ENCODE data around the gene UQCRQ. TPM values are rescaled to one million over a fixed set of nuclear protein-coding genes. Genes with fewer than 3 reads are reported as not detected.

The UQCRQ gene
- total and polyA plus RNA-seq, 2 of the 13 experiments (the other 11 are each of a cell fraction or from before 2014, with no cell fraction given): 257 to 575 TPM

- no peak for TF ChIP-seq ATF6 (CRISPR knock-in tag; conservative IDR thresholded peaks at IDR 0.05)
- TF ChIP-seq YY1 (IDR thresholded peaks at IDR 0.05; ENCODE audit: insufficient read depth, insufficient replicate concordance, low read depth, low read length): peak; percentile 79
- 0 out of 4 replicates have a peak, but pooled peaks of 1 of the 2 experiments have one; percentile 45 for TF ChIP-seq KLF16 (CRISPR knock-in tag; IDR thresholded peaks at IDR 0.05)
- TF ChIP-seq ZNF235 (CRISPR knock-in tag; IDR thresholded peaks at IDR 0.05; ENCODE audit: borderline replicate concordance): peak; percentile 61; the same call in 1 of the 2 replicates
- TF ChIP-seq ZNF547 (CRISPR knock-in tag; IDR thresholded peaks at IDR 0.05): peak; percentile 41; the same call in 1 of the 2 replicates
- TF ChIP-seq HNF1A (IDR thresholded peaks at IDR 0.05; ENCODE audit: low read depth): no peak
- no peak for TF ChIP-seq HNF1A (CRISPR knock-in tag; IDR thresholded peaks at IDR 0.05; ENCODE audit: borderline replicate concordance)
- no peak for TF ChIP-seq LBX2 (CRISPR knock-in tag; IDR thresholded peaks at IDR 0.05; ENCODE audit: borderline replicate concordance)
- TF ChIP-seq ZNF264 (CRISPR knock-in tag; IDR thresholded peaks at IDR 0.05): 0 out of 2 replicates have a peak, but pooled peaks have one; percentile 24
- TF ChIP-seq ZNF180 (CRISPR knock-in tag; IDR thresholded peaks at IDR 0.05; ENCODE audit: borderline replicate concordance, low read depth): 0 out of 2 replicates have a peak, but pooled peaks have one; percentile 22
- TF ChIP-seq JARID2 (CRISPR knock-in tag; IDR thresholded peaks at IDR 0.05; ENCODE audit: insufficient replicate concordance): peak; percentile 27
- 0 out of 2 replicates have a peak, but pooled peaks have one; percentile 7 for TF ChIP-seq ZNF451 (CRISPR knock-in tag; IDR thresholded peaks at IDR 0.05)
- no peak for TF ChIP-seq NONO (IDR thresholded peaks at IDR 0.05)
- TF ChIP-seq NONO (CRISPR knock-in tag; conservative IDR thresholded peaks at IDR 0.05): peak; percentile 71; the same call in 1 of the 2 replicates
- TF ChIP-seq NFRKB (IDR thresholded peaks at IDR 0.05): no peak
- TF ChIP-seq GMEB1 (CRISPR knock-in tag; IDR thresholded peaks at IDR 0.05; ENCODE audit: borderline replicate concordance): no peak; the same call in 1 of the 2 replicates
- no peak for TF ChIP-seq FOSL1 (CRISPR knock-in tag; IDR thresholded peaks at IDR 0.05; ENCODE audit: borderline replicate concordance)
- no peak for TF ChIP-seq ZNF597 (CRISPR knock-in tag; IDR thresholded peaks at IDR 0.05)
- no peak; the same call in 1 of the 2 replicates for TF ChIP-seq PAX8 (CRISPR knock-in tag; IDR thresholded peaks at IDR 0.05; ENCODE audit: borderline replicate concordance)
Observed at GRCh38 chr5:132829742-132830435, 36.6 kb upstream of the UQCRQ start (continued).
